Ureter (tissue), 1 donor: Measurements from ENCODE around the gene UBB. TPM values are rescaled to one million over a fixed set of nuclear protein-coding genes. Genes with fewer than 3 reads are reported as not detected.

Experiments used
- DNase-seq: peaks from one replicate; pipeline ENCODE4 v3.0.0-alpha.2; 2020; ENCODE audit warnings: low spot score
- total RNA-seq: library from RNA; stranded (reverse); gene quantifications from one replicate; pipeline ENCODE4 v1.2.4, GENCODE V29; 2023
- donor health status: DM: yes; HTN: yes; CAD: no.

The UBB gene
- 1,159 TPM for total RNA-seq

DNA sequence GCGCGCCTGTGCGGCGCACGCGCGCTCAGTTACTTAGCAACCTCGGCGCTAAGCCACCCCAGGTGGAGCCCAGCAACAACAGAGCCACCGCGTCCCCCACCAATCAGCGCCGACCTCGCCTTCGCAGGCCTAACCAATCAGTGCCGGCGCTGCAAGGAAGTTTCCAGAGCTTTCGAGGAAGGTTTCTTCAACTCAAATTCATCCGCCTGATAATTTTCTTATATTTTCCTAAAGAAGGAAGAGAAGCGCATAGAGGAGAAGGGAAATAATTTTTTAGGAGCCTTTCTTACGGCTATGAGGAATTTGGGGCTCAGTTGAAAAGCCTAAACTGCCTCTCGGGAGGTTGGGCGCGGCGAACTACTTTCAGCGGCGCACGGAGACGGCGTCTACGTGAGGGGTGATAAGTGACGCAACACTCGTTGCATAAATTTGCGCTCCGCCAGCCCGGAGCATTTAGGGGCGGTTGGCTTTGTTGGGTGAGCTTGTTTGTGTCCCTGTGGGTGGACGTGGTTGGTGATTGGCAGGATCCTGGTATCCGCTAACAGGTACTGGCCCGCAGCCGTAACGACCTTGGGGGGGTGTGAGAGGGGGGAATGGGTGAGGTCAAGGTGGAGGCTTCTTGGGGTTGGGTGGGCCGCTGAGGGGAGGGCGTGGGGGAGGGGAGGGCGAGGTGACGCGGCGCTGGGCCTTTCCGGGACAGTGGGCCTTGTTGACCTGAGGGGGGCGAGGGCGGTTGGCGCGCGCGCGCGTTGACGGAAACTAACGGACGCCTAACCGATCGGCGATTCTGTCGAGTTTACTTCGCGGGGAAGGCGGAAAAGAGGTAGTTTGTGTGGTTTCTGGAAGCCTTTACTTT is at the start of gene UBB:
Gene UBB, plus strand, starts transcription at position 452 of the 856 bp plus-strand sequence. CDS start 817 bp downstream, outside the sequence.
- DNase-seq: peak; percentile 97

DNA sequence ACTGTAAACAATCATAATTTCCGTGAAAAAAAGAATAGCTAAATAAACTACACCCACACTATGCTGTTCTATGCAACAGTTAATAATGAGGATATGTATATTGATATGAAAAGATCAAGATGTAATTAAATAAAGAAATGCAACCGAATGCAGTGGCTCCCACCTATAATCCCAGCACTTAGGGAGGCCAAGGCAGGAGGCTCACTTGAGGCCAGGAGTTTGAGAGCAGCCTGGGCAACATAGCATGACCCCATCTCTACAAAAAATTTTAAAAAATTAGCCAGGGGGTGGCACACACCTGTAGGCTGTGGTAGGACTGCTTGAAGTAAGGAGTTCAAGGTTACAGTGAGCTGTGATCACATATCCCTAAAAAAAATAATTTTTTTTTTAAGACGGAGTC is 42.5 kb upstream of the UBB start:
- DNase-seq: no peak

DNA sequence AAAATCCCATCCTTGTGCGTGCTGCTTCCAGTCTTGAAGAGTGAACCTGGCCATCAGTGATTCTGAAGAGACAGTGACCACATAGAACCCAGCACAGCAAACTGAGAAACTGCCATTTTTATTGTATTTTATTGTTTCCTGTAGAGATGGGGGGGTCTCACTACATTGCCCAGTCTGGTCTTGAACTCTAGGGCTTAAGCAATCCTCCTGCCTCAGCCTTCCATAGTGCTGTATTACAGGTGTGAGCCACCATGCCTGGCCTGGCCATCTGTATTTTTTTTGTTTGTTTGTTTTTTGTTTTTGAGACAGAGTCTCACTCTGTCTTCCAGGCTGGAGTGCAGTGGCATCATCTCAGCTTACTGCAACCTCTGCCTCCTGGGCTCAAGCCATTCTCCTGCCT is 41.5 kb upstream of the UBB start:
- no peak for DNase-seq

DNA sequence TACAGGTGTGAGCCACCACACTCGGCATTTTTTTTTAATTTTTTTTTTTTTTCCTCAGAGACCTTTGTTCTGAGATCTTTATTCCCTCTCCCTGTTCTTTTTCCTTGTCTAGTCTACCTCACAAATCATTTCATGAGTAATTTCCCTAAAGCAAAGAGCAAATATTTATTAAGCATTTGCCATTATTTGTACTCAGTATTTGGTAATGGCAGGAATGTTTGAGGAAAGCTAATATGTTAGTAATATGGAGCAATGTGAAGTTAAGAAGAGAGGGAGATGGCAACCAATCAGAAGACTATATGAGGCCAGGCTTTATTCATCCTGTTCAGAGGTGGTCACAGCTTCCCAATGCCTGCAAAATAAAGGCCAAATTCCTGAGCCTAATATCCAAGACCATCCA is 40.9 kb upstream of the UBB start:
- no peak for DNase-seq

DNA sequence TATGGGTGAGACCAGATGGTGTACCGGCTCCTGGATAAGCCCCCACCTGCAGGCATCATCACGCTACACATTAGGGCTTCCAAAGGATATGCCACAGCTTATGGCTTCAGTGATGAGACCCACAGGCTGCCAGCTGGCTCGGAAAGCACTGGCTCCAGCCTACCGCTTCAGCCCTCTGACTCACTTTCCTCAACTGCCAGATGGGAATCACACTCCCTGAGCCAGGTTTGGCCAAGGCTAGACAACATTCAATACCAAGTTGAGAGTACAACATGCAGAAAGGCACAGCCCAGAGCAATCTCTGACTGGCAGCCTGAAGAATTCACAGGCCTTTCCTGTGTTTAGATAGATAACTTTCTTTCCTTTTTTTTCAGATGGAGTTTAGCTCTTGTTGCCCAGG is 37.9 kb upstream of the UBB start:
- DNase-seq: no peak

DNA sequence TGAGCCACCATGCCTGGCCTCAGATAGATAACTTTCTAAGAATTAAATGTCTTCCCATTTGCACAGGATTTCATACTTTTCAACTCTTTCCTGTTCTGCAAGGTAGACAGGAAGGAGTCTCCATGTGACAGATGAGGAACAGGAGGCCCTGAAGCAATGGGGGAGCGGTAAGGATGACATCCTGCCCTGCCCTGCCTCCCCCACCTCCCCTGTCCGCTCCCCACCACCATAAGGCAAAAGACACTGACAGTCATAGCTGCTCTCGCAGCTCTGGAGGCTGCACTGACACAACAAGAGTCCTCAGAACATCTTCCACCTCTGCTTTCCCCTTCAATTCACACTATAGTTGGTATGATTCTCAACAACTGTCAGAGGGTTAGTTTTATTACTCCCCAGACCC is 37.3 kb upstream of the UBB start:
- no peak for DNase-seq

DNA sequence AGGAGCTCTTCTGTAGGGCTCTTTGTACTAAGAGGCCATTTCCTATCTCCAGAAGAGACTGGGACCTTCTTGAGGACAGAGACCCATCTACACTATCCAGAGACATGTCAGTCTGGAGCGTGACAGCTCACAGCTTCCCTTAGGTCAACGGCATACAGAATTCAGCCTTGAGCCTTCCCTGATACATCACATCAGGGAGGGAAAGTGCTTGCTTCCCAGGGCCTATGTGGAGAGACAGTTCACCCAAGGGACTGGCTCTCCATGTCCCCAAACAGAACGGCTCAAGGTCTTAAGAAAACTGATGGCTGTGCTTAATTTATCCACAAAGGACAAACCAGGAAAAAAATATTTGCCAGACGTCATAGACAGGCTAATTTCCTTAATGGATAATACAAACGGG is 35.3 kb upstream of the UBB start:
- DNase-seq: no peak

DNA sequence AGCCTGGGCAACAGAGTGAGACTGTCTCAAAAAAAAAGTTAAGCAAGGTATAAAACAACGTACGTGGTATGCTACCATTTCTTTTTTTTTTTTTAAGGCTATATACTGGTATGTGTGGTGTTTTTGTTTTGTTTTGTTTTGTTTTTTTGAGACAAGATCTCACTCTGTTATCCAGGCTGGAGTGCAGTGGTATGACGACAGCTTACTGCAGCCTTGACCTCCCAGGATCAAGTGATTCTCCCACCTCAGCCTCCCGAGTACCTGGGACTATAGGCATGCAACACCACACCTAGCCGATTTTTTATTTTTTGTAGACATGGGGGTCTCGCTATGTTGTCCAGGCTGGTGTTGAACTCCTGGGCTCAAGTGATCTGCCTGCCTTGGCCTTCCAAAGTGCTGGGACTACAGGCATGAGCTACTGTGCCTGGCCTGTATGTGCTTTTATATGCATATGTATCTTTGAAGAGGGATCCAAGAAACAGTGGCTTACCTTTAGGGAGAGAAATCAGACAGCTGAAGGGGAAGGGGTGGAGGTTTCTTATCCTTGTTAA is 34.1 kb upstream of the UBB start:
- no peak for DNase-seq

DNA sequence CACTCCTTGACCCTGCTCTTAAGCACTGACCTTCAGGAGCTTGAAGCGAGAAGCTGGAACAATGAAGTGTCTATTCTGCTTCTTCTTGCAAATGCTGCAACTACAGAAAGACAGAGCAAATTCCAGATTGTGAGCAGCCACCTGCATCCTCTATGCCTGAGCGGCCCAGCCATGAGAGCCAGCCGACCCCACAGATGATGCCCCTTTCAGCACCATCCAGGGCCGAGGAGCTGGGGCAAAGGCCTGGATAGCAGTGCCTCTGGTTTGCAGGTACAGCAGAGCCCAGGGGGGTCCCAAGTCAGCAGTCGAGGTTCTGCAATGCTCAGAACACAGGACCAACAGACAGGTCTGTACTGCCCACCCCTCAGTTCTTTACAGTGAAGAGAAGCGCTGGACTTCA is 32.3 kb upstream of the UBB start:
- DNase-seq: no peak

DNA sequence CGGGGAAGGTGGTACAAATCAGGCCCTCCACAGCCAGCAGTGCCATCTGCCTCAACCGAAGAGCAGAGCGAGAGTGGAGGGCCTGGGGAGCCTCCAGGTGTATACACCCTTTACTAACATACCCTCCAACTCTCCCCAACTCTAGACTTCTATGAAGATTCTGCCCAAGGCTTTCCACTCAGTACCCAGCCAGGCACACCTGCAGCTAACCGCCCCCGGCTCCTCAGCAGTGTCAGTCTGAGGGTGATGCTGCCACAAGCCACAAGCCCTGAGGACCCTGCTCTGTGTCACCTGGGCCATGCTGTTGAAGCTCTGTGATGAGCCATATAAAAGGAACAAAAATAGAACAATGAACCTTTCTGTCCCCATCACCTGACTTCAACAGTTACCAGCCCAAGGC is 31.5 kb upstream of the UBB start:
- no peak for DNase-seq

DNA sequence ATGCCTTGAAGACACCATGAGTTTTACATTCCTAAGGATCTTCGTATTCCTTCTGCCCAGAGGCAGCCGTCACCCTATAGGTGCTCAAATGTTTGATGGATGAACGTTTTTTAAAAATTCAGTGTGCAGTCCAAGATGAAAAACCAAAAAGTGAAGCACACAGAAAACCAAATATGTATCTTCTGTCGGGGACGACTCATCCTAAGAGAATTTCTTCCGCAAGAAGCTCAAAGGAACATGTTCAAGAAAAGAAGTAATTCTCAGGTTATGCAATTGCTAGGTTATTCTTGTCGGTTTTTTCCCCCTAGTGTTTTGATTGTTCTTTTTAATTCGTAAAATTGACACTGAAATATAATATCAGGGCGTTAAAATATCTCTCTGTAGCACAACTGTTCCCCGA is 29.1 kb upstream of the UBB start:
- no peak for DNase-seq

DNA sequence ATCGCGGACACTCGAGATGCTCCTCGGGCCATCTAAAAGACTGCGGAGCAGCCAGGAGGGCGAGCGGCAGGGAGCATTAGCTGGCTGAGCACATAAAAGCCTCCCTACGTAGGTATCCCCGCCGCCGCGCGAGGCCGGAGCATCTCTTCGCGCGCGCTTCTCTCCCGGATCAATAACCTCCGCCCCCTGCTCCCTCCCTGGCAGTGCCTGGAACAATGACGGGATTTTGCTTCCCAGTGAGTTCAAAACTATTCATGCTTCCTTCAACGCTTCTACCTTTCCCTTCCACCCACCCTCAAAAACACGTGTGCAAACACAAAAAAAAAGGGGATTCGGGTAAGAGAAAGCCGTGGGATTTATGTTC is 28.6 kb upstream of the UBB start:
- no peak for DNase-seq

DNA sequence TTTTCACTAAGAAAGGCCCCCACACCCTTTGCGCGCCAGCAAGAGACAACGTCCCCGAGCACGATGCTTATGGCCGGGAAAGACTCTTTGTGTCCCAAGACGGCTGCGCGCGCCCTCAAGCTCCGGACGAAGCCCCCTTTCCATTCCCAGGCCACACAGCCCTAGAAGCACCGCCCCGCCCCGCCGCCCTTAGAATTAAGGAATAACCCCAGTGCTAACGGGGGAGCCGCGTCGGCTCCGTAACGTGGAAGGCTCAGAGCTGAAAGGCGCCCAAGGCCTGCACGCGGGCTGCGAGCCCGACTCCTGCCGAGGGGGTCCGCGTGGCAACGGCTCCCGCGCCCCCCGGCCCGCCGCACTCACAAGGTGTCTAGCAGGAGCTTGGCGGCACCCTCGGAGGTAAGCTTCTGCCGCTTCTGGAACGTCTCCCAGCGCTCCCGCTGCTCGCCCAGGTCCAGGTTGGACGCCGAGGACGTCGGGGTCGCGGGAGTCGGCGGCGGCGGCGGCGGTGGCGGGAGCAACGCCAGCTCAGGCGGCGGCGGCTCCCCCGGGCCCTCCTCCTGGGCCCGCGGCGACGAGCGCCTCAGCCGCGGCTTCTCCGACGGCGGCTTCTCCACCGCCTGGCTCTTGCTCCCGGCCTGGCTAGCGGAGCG is 28.1 kb upstream of the UBB start:
- peak; percentile 46 for DNase-seq

DNA sequence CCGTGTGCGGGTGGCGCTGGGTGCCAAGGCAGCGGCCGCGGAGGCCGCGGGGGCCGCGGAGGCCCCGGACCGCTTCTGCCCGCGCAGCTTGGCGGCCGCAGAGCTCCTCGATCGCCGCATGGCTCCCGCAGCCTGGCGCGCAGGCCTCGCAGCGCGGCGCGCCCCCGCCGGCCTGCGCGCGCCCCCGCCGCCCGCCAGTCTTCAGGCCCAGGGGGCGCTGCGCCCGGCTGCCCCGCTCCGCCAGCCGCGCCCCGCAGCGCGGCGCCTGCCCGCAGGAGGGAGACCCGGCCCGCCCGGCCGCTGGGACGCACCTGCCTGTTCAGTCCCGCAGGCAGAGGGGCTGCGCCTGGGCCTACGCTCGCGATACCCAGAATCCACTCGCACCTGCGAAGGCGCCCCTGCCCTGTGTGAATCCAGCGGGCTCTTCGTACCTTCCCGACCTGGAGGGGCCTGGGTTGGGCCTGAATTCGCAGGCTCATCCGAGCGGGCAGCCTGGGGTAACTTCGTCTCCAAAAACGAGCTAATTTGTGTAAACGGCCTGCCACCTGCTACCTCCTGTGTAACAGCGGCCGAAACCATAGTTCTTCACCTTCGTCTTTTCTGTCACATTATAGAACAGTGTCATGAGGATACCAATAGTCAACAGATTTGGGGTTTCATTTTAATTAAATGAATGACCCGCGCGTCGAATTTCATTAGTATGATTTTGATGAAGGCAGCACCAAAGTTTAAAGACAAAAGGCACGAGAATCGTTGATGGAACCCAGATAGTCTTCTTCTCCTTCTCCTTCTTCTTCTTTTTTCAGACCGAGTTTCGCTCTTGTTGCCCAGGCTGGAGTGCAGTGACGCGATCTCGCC is 27.3 kb upstream of the UBB start, which contains the start of gene CENPV:
Gene CENPV, minus strand, starts transcription at position 153 of the 858 bp plus-strand sequence. Its CDS starts 33 bp downstream, at position 120.
- peak; percentile 46 for DNase-seq

DNA sequence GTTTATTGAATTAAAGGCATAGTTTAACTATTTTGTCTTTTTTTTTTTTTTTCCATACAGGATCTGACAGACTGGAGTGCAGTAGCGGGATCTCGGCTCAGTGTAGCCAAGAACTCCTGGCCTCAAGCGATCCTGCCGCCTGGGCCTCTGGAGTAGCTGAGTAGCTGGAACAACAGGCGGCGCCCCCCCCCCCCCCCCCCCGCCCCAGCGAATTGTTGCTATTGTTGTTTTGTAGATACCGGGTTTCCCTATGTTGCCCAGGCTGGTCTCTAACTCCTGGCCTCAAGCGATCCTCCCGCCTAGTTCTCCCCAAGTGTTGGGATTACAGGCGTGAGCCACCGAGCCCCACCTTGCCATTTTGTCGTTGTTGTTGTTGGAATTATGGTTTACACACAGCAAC is 26.3 kb upstream of the UBB start:
- no peak for DNase-seq

DNA sequence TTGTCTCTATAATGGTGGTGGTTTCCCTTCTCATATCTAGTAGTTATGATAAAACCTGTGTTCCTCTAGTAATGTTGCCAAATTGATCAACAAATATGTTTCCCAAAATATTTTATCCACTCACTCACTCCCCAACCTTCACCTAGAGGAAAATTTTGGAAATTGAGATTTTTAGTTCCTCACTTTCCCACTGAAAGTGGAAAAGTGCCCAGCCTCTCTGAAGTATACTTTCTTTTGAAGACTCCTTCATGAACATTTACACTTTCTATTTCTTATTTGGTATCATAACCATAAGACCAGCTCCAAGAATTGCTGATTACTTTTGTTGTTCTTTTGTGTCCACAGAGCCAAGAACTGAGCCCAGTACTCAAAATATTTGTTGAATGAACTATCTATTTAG is 22.5 kb upstream of the UBB start:
- no peak for DNase-seq

DNA sequence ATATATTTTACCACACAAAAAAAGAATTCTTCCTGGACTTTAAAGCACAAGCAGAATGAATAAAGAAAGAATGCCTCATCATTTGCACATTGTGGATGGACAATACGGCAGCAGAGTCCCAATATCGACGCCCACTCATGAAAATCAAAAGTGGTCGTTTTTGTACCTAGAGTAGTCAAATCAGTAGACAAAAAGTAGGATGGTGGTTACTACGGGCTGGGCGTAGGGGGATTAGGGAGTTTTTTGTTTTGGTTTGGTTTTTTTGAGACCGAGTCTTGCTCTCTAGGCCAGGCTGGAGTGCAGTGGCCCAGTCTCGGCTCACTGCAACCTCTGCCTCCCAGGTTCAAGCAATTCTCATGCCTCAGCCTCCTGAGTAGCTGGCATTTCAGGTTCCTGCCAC is 19.0 kb upstream of the UBB start:
- no peak for DNase-seq

DNA sequence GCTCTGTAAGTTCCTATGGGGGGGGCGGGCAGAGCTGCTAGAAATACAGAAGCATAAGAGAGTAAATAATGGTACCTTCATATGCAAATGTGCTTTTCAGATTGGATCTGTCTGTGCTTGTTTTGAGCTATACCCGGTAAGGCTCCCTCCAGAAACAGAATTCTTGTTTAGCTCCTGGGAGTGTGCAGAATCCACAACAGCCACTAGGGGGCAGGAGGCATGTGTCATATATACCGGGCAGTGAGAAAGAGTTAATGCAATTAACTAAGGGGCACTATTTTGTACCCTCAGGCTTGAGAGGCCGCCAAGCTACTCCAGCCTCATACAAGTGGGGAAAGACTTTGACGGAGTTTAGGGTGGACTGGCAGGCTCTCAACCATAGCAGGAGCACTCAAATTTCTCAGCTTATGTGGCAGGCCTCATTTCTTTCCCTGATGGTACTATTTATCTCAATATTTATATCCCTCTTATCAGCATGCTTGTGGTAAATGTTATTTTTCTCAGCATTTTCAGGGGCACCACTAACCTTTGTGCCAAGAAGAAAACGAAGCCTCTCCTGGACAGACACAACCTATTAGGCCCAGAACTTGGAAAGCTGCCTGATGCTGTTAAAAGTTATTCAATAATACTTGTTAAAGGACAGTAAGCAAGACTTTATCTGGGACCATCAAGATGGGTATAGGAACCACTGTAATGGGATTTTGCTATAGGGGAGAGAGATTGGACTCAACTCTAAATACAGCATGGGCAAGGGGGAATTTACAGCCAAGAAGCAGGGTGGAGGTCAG is 16.9 kb upstream of the UBB start:
- DNase-seq: peak; percentile 74

DNA sequence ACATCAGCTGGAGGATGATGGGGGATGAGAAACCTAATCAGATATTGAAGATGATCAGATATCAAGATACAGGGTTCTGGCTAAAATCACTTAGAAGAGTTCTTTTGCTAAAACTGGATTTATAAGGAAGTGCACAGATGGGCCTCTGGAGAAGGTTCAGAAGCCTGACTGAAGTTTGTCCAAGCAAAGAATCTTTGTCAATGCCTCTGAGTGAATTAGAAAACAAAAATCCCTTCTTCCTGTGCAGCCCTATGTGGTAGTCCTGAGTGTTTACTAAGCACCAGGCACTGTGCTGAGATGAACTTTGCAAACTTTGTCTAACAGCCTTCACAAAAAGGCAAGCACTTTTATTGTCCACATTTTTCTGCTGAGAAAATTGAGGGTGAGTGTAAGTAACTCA is 16.3 kb upstream of the UBB start:
- no peak for DNase-seq

DNA sequence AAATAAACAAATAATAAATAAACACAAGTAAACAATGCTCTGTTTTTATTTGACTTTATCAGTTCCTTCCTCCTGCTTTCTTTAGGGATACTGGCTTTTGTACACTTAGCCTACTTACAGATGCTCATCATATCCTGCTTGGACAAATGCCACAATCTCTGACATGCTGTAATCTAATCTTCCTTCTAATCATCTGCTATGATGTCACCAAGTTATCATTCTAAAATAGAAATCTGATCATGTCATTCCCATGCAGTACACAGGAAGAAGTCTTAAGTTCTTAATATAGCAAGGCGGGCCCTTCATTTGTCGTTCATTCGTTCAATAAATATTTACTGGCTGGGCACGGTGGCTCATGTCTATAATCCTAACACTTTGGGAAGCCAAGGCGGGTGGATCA is 9.1 kb upstream of the UBB start:
- DNase-seq: no peak
